GM21360 (cell line): ENCODE data around the gene CCNK.

Experiments used
- ATAC-seq: cut with Tn5 transposase; IDR thresholded peaks from one replicate; pipeline ENCODE4 v1.9.1; 2021; ENCODE audit warnings: mild to moderate bottlenecking, moderate library complexity; ENCODE audit not compliant: unreplicated experiment

CCNK gene

DNA sequence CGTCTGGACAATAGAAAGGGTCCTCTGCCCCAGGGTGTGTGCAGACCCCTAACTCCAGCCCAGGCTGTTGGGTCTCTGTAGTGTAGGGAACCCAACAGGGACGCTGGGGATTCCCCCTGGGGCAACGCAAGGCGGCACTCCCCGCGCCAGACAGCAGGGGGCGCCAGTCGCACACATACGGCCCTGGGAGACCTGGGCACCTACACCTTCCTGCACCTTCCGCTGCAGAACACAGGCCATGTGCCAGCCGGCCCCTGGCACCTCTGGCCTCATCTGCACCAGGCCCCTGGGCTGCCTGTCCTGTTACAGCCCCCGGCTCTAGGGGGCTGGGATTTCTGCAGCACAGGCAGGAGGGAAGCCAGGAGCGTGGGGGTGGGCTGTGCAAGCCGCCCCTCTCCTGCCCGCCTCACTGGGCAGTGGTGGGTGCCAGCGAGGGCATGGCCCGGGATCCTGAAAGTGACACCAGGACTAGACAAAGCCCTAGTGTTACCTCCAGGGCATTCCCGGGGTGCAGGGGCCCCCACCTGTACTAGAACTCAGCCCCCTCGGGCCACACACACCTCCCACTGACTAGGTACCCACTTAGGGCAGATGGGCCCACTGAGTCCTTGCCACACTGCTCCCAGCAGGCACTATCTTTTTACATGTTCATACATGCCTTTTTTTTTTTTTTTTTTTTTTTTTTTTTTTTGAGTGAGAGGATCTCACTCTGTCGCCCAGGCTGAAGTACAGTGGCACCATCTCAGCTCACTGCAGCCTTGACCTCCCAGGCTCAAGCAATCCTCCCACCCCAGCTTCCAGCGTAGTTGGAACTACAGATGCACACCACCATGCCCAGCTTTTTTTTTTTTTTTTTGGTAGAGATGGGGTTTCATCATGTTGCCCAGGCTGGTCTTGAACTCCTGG is 37.5 kb downstream of the CCNK start:
- ATAC-seq = peak; percentile 58

DNA sequence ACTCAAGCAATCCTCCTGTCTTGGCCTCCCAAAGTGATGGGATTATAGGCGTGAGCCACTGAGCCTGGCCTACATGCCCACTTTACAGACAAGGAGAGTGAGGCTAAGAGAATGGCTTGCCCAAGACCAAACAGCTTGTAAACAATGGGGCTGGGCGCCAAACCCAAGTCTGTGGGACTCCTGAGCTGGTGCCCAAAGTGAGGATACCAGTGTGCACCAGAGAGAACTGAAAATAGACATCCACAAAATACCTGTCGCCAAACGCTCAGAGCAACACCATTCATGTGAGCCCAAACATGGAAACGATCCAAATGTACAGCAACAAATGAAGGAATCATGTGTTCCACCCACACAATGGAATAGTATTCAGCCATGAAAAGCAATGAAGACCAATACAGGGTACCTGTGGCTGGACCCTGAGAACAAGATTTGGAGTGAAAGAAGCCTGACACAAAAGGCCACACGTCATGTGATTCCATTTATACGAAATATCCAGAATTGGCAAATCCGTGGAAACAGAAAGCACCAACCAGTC is 38.2 kb downstream of the CCNK start:
- ATAC-seq = no peak

DNA sequence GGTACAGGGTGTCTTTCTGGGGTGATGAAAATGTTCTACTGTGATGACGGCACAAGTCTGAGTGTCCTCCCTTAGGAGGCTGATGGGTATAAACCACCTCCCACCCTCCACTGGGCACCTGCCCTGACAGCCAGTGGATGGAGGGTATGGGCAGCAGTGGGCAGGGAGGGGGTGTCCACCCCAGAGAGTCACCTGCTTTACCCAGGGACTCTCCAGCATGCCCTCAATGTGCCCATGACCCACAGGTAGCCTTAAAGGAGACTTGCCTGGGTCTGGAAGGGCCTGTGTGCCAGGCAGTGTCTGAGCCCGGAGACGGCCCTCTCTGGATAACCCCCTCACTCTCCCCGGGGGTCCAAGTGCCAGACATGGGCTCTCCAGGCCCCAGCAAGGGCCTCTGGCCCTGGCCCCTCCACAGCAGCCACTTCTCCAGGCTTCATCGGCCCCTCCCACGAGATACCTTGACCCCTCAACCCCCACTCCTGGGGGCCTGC is 38.8 kb downstream of the CCNK start:
- no peak for ATAC-seq

DNA sequence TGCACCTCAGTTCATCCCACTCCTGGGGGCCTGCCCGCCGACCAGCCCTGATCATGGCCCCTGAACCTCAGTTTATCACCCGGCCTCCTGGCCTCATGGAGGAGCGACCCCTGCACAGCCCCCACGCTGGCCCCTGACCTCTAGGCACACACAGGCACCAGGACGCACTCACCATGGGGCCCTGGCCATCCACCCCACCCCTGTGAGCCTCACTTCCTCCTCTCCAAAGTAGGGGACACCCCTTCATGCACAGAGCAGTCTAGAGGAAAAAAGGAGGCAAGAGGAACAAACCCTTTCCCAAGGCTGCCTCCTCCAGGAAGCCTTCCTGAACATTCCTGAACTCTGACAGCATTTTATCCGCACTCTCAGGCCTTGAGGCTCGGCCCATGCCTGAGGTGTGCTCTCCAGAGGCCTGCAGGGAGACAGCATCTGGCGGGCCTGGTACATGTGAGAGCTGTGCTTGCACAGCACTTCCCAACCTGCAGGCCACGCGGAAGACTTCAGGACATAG is 39.4 kb downstream of the CCNK start:
- no peak for ATAC-seq

DNA sequence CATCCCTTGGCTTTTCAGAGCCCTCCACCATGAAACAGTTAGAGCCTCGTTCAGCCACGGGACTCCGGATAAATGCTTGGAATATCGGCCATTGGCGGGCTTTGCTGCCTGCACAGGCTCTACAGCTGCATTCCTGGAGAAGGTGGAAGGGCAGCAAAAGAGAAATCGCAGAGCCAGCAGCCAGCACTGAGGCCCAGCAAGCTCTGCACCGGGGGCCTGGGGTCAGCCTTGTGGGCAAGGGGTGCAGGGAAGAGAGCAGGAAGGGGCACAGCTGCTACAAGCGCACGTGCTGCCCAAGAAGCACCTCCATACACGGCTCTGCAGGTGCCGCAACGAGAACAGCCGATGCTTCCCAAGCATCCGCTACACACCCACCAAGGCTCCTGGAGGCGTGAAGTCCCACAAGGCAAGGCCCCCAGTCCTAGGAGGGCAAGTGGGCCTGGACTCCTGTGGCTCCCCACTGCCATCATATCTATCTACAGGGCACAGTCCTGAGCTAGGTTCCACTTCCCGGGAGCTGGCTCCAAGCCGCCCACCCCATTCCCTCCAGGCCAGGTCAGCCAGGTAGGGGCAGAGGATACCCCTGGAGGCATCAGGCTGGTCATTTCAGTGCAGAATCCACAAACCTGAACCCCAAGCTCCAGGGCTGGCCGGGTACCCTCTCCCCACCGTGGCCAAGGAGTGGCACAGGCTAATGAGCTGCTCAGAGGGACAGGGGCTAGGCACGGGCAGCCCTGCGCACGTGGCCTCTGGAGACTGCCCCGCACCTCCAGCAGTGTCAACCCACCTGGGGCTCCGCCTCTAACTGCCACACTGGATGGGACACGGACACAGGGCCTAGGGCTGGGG is 40.2 kb downstream of the CCNK start:
- no peak for ATAC-seq

DNA sequence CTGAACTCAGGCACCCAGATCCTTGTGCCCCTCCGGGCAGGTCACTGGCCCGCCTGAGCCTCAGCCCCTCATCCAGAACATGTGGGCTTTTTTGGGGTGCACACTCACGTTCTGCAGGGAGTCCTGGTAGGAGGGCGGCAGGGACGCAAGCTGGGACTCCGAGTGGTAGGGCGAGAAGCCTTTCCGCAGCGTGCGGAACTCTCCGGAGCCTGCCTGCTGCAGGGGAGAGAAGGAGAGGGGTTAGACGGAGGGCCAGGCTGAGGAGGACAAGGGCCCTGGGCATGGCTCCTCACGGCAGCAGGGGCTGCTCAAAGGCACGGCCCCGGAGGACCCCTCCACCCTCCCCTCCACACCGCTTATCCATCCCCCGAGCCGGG is 40.8 kb downstream of the CCNK start:
- no peak for ATAC-seq

DNA sequence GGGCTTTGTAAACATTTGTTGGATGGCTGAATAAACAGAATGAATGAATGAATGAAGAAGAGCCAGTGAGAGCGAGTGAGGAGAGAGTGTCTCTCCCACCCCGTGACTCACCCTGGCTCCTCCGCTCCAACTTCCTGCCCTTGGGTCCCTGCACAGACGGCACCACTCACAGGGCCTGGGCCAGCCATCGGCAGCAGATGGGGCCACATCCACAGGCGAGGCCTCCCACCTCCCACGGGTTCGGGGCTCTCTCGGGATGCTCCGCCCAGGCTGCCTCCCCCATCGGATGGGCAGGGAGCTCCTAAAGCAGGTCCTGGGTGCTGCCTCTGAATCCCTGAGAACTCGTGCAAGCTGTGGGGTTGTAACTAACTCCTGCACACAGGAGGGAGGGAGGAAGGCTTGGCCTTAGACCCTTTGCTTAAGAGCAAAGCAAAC is 41.3 kb downstream of the CCNK start:
- no peak for ATAC-seq

DNA sequence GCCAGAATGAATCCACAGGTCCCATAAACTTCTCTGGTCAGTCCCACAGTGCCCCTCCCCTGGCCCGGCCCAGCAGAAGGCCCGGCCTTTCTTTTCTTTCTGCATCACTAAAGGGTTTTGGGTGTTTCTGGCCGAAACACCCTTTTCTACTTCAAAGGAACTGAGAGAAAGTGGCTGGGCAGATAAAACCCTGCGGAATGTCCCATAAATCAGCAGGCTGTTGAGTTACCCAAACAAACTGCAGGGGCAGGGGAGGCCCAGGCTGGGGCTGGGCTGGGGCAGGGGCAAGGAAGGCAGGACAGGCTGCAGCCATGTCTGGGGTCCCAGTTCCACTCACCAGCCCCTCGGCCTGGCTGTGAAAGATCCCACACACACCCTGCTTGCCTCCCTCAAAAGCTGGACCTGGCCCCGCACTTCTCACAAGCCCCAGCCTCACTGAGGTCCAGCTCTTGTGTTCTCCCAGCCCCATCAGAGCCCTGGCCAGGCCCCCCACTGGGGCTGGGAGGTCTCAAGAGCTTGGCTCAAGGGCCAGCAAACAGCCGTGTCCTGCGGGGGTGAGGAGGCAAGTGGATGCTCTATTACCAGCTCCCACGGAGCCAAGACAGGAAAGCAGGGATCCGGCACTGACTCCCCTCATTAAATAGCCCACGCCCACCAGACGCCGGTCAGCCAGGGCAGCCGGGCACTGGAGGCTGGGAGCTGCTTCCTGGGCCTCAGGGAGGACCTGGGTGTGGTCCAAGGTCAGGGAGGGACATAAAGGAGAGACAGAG is 41.9 kb downstream of the CCNK start:
- ATAC-seq = no peak

DNA sequence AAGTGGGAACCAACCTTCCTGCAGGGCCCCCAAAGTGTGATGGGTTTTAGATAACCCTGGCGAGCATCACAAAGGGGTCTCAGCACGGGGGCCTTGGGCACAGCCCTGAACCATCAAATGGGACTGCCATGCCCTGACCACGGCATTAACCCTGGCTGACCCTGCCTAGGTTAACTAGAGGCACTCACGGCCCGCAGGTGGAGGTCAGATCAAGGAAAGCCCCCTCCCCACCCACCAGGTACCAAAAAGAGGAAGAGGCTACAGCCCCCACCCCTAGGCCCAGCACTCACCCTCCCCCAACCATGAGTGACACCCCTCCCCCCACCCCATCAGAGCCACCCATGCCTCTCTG is 42.5 kb downstream of the CCNK start:
- no peak for ATAC-seq

DNA sequence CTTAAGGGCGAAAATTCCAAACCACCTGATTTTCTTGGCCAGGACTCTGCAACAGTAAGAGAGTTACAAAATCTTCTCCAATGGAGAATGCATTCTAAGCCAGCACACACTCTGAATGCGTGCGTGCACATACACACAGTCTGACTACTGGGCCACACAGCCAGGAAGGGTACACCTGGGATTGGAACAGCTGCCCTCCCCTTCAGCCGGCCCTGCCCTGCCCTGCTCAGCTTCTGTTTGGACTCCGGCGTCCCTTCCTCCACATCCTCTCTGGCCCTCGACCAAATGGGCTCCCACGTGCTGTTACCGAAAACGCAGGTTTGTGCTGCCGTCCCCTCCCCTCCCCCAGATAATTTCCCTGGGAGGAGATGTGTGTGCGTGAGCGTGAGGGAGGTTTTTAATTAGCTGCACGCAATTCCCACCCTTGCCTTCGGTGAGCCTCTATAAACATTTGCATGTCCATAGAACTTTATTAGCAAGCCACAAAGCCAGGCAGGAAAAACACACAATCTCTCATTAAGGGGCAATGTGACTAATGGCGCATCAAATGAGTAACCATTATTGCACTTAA is 43.0 kb downstream of the CCNK start:
- ATAC-seq = no peak

DNA sequence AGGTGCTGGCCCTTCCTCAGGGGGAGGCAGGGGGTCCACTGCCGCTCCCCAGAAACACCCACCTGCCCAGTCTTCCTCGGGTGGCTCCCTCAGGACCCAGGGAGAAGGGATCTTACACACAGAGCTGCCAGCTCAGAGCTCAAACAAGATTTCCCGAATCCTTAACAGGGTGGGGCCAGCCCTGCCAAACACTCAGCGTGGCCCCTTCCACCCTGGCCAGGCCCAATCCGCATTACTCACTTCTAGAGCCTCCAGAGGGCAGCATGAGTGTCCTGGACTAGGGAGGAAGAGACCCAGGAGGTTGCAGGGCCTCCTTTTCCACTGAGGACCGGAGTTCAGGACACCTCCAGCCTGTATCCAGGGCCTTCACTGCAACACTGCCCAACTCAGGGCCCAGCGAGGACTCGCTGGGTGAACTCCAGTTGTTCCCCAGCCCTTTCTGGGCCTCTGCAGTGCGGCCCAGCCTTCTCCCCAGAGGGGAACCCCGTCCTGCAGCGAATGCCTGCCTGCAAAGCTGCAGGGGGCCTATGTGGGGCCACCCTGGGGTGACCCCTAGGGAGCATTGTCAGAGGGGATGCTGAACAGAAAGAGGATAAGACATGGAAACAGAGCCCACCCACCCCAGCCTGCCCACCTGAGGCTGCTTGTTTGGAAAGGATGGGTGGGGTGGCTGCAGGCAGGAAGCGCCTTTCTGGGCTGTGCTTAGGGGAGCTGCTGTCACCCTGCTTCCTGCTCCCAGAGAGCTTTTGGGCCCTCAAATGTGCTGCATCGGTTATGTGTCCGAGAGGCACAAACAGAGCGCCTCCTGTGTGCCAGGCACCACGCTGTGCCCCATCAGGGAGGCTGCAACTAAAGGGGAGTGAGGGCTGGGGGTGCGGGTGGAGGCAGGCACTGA is 43.8 kb downstream of the CCNK start:
- ATAC-seq = no peak

DNA sequence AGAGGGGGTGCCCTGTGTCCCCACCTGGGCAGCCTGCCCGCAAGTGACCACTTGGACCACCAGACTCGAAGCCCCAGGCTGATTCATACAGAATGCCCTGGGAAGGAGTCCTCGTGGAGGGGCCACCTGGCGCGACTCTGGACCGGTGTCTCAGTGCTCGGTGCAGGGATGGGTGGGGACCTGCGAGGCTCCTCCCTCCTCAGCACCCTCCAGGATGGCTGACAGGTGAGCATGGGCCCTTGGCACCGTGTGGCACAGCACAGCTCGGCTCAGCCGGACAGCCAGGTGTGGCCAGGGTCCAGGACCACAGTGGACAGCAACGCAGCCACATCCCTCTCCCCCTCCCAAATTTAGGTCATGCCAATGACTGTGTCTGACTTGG is 44.5 kb downstream of the CCNK start:
- ATAC-seq = no peak

DNA sequence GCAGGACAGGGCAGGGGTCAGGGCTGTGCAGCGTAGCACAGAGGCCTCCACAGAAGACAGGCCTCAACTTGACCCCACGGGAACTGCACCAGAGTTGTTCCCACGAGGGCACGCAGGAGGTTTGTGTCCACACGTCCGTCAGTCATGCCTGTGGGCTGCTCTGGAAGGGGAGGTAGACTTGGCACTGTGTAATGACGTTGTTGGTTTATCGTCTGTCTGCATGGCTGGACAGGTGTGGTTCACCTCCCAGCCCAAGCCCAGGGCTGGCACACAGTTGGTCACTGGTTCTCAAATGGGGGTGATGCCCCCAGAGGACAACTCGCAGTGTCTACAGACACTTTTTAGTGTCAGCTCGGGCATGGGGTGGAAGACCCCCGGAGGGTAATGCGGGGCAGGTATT is 45.8 kb downstream of the CCNK start:
- ATAC-seq = no peak

DNA sequence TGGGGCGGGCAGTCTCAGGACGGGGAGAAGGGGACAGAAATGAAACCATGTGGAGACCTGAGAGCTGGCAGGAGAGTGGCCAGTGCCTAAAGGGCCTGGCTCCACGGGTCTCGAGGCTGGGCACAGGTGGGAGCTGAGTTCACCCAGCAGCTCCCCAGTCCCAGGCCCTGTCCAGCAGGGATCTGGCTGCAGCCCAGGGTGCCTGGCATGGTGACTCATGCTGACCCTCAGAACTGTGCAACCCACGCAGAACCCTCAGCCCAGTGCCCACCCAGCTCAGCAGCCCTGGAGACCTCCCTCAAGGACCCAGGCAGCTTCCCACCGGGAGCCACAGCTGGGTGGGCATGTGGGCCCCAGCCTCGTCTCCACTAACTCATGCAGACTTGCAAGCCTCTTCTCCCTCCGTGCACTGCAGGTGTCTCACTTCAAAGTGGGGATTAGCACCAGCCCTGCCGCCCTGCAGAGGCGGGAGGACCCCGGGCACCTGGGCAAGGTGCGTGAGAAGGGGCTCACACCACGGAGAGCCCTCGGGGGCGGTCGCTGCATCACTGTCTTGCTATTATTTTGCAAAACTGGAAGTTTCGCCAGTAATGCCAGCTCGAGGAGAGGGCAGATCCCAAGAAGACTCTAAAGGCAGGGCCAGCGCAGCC is 46.3 kb downstream of the CCNK start:
- no peak for ATAC-seq

DNA sequence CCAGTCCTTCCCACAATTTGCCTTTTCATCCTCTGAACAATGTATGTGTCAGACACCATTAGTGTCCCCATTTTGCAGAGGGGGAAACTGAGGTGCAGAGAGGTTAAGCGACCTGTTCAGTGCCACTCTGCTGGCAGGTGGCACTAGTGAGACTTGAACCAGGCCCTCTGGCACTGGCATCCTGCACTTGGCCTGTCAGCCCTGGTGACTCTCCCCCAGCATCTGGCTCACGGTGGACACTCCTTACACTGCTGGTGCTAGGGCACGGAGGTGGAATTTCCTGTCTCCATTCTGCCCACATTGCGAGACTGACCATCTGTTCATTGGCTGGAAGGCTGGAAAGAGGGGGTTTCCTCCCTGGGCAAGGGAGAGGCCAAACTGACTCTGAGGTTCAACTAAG is 48.7 kb downstream of the CCNK start:
- no peak for ATAC-seq

DNA sequence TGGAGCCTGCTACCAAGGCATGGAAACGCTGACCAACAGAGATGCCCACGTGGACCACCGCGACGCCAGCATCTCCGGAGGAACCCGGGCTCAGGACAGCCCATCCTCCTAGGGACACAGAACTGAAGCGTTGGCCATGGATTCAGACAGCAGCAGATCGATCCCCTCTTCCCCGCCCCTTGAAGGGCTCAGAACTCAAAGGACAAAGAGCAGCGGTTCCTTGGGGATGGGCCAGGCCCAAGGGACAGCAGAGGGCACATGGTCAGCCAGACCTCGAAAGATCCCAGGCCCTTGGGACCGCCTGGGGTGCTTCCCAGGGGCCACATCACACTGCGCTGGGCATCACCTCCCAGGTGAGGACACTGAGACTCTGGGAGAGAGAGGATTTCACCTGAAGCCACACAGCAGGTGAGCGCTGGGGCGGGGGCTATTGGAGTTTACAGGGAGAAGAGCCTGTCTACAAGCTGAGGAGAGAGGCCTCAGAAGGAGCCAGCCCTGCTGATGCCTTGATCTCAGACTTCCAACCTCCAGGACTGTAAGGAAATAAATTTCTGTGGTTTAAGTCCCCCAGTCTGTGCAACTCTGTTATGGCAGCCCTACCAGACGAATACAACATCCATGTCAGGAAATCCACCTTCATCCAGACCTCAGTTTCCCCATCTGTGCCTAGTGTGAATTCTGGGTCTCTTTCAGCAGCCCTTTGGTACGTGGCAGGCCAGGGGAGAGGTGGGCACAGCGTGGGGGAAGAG is 49.4 kb downstream of the CCNK start:
- ATAC-seq = no peak

DNA sequence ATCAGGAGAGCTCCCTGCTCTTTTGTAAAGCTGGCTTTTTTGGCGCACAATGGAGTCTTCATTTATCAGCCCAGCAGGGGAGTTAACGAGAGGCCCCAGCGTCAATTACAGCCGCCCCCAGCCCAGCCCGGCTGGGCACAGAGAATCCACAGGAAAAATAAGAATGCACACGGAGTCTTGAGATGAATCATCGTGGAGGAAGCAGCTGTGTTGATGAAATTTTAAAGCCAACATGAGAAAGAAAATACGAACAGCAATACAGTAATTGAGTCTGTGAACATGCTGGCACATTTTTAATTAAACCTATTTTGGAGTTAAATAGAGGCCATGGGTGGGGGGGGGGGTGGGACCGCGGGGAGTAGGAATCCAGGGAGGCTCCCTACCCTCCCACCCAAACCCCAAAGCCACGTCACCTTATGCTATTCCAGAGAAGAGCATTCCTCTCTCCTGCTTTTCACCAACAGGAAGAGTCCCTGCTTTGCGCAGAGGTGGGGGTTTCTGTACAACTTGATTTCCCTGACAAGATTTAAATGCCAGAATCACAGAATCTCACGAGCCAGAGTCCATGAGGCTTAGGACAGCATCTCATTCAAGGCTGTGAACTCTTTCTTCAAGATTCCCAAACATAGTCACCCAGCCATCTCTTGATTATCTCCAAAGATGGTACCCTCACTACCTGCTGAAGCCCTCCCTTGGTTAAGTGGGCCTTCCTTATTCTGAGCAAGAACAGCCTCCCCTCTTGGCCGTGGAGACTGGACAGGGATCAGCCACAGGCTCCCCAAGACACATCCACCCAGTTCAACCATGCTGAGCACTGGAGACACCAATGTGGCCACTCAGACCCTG is 50.3 kb downstream of the CCNK start:
- ATAC-seq = no peak
